Gastroesophageal sphincter (tissue), 4 donors: ENCODE data around the gene ELL2. TPM values are rescaled to one million over a fixed set of nuclear protein-coding genes. Genes with fewer than 3 reads are reported as not detected.

Experiments used
- ATAC-seq: fragments of 150-250 bp; one replicate; pipeline ENCODE4 v1.9.1; 2016; ENCODE audit warnings: mild to moderate bottlenecking, moderate library complexity
- H3K27ac ChIP-seq, 4 donors: fragments of 200-600 bp; sonication (generic) in 3 of 4; 1 replicate in 3 of 4; 2 replicates in 1 of 4; pipeline ENCODE4 v1.5.1; 2016 to 2019
- H3K27me3 ChIP-seq: fragments of 200-600 bp; sonication (generic); one replicate; pipeline ENCODE4 v1.5.1; 2019
- H3K36me3 ChIP-seq, 2 donors: fragments of 200-600 bp; sonication (generic); one replicate each; pipeline ENCODE4 v1.5.1; 2019; ENCODE audit warnings: control low read depth in 1 of 2
- H3K4me1 ChIP-seq, 3 donors: fragments of 200-600 bp; sonication (generic); 1 replicate in 2 of 3; 2 replicates in 1 of 3; pipeline ENCODE4 v1.5.1; 2016 to 2019; ENCODE audit warnings: control low read depth in 2 of 3
- H3K4me3 ChIP-seq, 2 donors: fragments of 200-600 bp; sonication (generic); one replicate each; pipeline ENCODE4 v1.5.1; 2019; ENCODE audit warnings: mild to moderate bottlenecking in 1 of 2, moderate library complexity in 1 of 2
- H3K9me3 ChIP-seq, 3 donors: fragments of 200-600 bp; sonication (generic); one replicate each; pipeline ENCODE4 v1.5.1; 2017 to 2019; ENCODE audit warnings: control low read depth in 2 of 3
- EP300 ChIP-seq: sonication (generic); formaldehyde crosslinking; IDR thresholded peaks from one replicate; pipeline ENCODE4 v1.6.1; 2017; ENCODE audit warnings: antibody characterized with exemption, mild to moderate bottlenecking
- POLR2A ChIP-seq, 2 donors: fragments of 450-650 bp; IDR thresholded peaks; one replicate each; pipeline ENCODE4 v1.6.1; 2017; ENCODE audit warnings: antibody characterized with exemption in 2 of 2, mild to moderate bottlenecking in 2 of 2, moderate library complexity in 1 of 2
- POLR2AphosphoS5 ChIP-seq: sonication (generic); formaldehyde crosslinking; IDR thresholded peaks from one replicate; pipeline ENCODE4 v1.6.1; 2017; ENCODE audit warnings: antibody characterized with exemption
- WGBS, 2 donors: methylation state at CpG; one replicate each; pipeline ENCODE4 v1.1.5; 2018; ENCODE audit warnings: low coverage in 1 of 2; 5-methylcytosine and 5-hydroxymethylcytosine counted together
- total RNA-seq, 4 donors: library from RNA; depleted of rRNA; stranded (reverse); fragments of >200 nt; gene quantifications; one replicate each; pipeline ENCODE4 v1.1.0, GENCODE V29; 2016
- TF ChIP-seq, protein P1 (sequence below), 4 experiments: fragments of 200-600 bp in 2 of 4; fragments of 450-650 bp in 2 of 4; sonication (generic) in 1 of 4; IDR thresholded peaks; one replicate each; pipeline ENCODE4 v1.5.1; 2017 to 2019; ENCODE audit warnings: antibody characterized with exemption in 4 of 4, mild to moderate bottlenecking in 2 of 4, moderate library complexity in 2 of 4

ELL2 gene
- total RNA-seq, 4 donors from 2014 or later: 38.4 to 117 (median 59.3) TPM

DNA sequence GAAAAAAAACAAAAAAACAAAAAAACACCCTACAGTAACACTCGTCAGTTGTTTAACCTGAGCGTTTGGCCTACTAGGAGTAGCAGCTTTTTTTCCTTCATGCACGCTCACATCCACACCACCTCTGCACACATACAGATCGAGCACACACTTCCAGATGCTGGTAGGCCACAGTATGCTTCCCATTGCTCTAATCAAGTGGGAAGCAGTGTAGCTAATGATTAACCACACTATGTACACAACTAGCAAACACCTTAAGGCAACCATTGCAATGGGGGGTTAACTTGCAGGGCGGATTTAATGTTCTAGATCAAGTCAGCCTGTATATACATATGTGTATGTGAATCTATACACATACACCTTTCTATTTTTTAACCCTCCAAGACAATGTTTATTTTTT lies 73.7 kb downstream of the ELL2 start:
- TF ChIP-seq POLR2A (IDR thresholded peaks at IDR 0.05): no peak
- TF ChIP-seq, protein P1, sequence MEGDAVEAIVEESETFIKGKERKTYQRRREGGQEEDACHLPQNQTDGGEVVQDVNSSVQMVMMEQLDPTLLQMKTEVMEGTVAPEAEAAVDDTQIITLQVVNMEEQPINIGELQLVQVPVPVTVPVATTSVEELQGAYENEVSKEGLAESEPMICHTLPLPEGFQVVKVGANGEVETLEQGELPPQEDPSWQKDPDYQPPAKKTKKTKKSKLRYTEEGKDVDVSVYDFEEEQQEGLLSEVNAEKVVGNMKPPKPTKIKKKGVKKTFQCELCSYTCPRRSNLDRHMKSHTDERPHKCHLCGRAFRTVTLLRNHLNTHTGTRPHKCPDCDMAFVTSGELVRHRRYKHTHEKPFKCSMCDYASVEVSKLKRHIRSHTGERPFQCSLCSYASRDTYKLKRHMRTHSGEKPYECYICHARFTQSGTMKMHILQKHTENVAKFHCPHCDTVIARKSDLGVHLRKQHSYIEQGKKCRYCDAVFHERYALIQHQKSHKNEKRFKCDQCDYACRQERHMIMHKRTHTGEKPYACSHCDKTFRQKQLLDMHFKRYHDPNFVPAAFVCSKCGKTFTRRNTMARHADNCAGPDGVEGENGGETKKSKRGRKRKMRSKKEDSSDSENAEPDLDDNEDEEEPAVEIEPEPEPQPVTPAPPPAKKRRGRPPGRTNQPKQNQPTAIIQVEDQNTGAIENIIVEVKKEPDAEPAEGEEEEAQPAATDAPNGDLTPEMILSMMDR (IDR thresholded peaks at IDR 0.05): no peak
- TF ChIP-seq POLR2AphosphoS5: no peak
- no peak for TF ChIP-seq EP300
- no peak for ATAC-seq
- Histone ChIP-seq H3K27ac (no peak overlapping the region), H3K4me3 (no peak overlapping the region), H3K9me3 (no peaks in the 10 kb centered on the region), H3K4me1 (no peaks in the 10 kb centered on the region), H3K36me3 (peaks cover 0 to 64% of the 10 kb centered on the region in 2 donors), H3K27me3 (no peaks in the 10 kb centered on the region)
- 94 to 97% methylated on average over 5 of the region's 5 CpGs for WGBS, 2 donors

GRCh38 chr5:95886340-95887044 lies 75.2 kb downstream of the ELL2 start:
- 94 to 100% methylated on average over 1 of the region's 1 CpG for WGBS, 2 donors
- H3K4me3 ChIP-seq: no peak overlapping the region
- H3K27ac ChIP-seq: no peak overlapping the region
- no peak for ATAC-seq
- H3K9me3 ChIP-seq: no peaks in the 10 kb centered on the region
- no peaks in the 10 kb centered on the region for H3K4me1 ChIP-seq
- TF ChIP-seq, protein P1 (IDR thresholded peaks at IDR 0.05): no peak
- H3K27me3 ChIP-seq: no peaks in the 10 kb centered on the region
- peaks cover 0 to 52% of the 10 kb centered on the region in 2 donors for H3K36me3 ChIP-seq

- Histone ChIP-seq H3K9me3 (no peaks in the 10 kb centered on the region), H3K4me3 (no peak overlapping the region), H3K27me3 (no peaks in the 10 kb centered on the region), H3K27ac (no peak overlapping the region), H3K4me1 (no peaks in the 10 kb centered on the region), H3K36me3 (peaks cover 0 to 32% of the 10 kb centered on the region in 2 donors)
- TF ChIP-seq POLR2A (IDR thresholded peaks at IDR 0.05) (no peak), POLR2AphosphoS5 (no peak), EP300 (no peak)
- TF ChIP-seq, protein P1 (IDR thresholded peaks at IDR 0.05): no peak
- 57% methylated on average over 1 of the region's 1 CpG; no CpG with 5 or more reads in 1 of the 2 donors for WGBS, 2 donors
- no peak for ATAC-seq
Measured at GRCh38 chr5:95884511-95884910, 77.1 kb downstream of the ELL2 start.

DNA sequence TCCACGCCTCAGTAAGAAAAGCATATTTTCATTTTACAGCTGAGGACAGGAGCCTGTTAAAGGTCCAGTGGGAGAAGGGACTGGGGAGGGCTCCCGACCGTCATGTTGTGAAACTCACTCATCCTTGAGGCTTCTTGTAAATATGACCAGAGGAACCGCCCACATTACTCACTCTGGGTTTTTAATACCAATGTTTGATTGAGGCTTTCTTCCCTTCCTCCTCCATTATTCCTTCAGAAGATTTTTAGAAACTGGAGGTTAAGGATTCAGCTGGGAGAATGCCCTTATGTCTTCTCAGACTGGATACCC lies 77.7 kb downstream of the ELL2 start:
- Histone ChIP-seq H3K36me3 (peaks cover 0 to 26% of the 10 kb centered on the region in 2 donors), H3K27ac (no peak overlapping the region), H3K4me3 (no peak overlapping the region), H3K9me3 (no peaks in the 10 kb centered on the region), H3K27me3 (no peaks in the 10 kb centered on the region), H3K4me1 (no peaks in the 10 kb centered on the region)
- TF ChIP-seq EP300: no peak
- TF ChIP-seq POLR2AphosphoS5: no peak
- TF ChIP-seq, protein P1 (IDR thresholded peaks at IDR 0.05): no peak
- TF ChIP-seq POLR2A (IDR thresholded peaks at IDR 0.05): no peak
- 30 to 61% methylated on average over 4 of the region's 4 CpGs for WGBS, 2 donors
- peak; percentile 38 for ATAC-seq

DNA sequence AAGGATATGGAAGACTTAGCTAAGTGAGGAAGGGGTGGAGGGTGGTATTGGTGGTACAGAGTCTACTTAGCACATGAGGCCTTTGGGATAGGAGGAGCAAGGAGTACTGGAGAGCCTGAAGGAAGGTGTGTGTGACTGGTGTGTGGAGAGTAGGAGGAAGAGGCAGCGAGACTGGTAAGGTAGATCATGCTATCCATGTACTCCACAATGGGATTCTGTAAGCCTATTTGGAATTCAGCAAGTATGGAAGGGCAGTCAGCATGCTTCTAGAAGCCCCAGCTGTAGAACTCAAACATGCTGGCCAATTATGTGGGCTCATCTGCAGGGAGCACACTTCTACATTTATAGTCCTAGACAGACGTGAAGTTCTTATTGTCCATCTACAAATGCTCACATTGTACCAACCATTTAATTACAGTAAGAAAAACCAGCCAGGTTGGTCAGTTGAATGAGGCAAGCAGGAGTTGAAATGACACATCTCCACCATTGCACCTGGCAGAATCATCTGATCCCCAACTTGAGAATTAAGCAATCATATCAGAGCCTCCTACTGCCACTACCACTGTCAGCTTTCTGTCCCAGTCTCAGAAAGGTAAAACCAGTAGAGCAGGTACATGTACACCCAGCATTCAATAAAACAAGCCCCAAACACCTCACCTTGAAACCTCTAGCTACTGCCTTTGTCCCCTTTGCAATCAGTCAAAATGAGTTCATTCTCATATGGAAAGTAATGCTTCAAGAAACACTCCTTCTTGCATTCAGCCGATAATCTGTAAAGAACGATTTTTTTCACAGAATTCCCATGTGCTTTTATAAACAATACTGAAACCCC lies 78.2 kb downstream of the ELL2 start:
- H3K27ac ChIP-seq: no peak overlapping the region
- no peaks in the 10 kb centered on the region for H3K27me3 ChIP-seq
- no peaks in the 10 kb centered on the region for H3K4me1 ChIP-seq
- WGBS, 2 donors: 59 to 63% methylated on average over 4 of the region's 4 CpGs
- TF ChIP-seq POLR2AphosphoS5: peak; percentile 10
- no peak for TF ChIP-seq POLR2A (IDR thresholded peaks at IDR 0.05)
- H3K36me3 ChIP-seq: peaks cover 0 to 21% of the 10 kb centered on the region in 2 donors
- no peaks in the 10 kb centered on the region for H3K9me3 ChIP-seq
- ATAC-seq: no peak
- no peak overlapping the region for H3K4me3 ChIP-seq
